Spleen (tissue), 11 donors: ENCODE measurements around the gene DONSON. TPM values are rescaled to one million over a fixed set of nuclear protein-coding genes. Genes with fewer than 3 reads are reported as not detected.
A peak's percentile ranks its signal among the peaks of the same experiment; 100 is the strongest.

ENCODE experiments used
- DNase-seq: peaks from one replicate; pipeline ENCODE4 v3.0.0-alpha.2; 2020
- H3K27ac ChIP-seq, 8 donors: fragments of 200-600 bp; sonication (generic) in 7 of 8; 1 replicate in 4 of 8; 2 replicates in 4 of 8; pipeline versions ENCODE4 v1.5.0 to v1.8.0; 2016 to 2021; ENCODE audit warnings: inconsistent platforms in 4 of 8, mild to moderate bottlenecking in 4 of 8, moderate library complexity in 1 of 8
- H3K27me3 ChIP-seq, 7 donors: fragments of 200-600 bp; sonication (generic) in 6 of 7; replicated peaks in 1 of 7; 1 replicate in 4 of 7; 2 replicates in 3 of 7; pipeline versions ENCODE4 v1.5.0 to v1.8.0; 2016 to 2021; ENCODE audit warnings: inconsistent platforms in 3 of 7, mild to moderate bottlenecking in 1 of 7
- H3K36me3 ChIP-seq, 6 donors: fragments of 200-600 bp; sonication (generic) in 5 of 6; 1 replicate in 4 of 6; 2 replicates in 2 of 6; pipeline versions ENCODE4 v1.5.0 to v1.8.0; 2016 to 2021; ENCODE audit warnings: inconsistent platforms in 2 of 6
- H3K4me1 ChIP-seq, 6 donors: fragments of 200-600 bp; sonication (generic) in 5 of 6; 1 replicate in 3 of 6; 2 replicates in 3 of 6; pipeline versions ENCODE4 v1.5.0 to v1.8.0; 2016 to 2021; ENCODE audit warnings: inconsistent platforms in 3 of 6
- H3K4me3 ChIP-seq, 8 donors: fragments of 200-600 bp; sonication (generic) in 7 of 8; 1 replicate in 4 of 8; 2 replicates in 4 of 8; pipeline versions ENCODE4 v1.5.0 to v1.8.0; 2016 to 2021; ENCODE audit warnings: inconsistent platforms in 4 of 8, mild to moderate bottlenecking in 4 of 8, moderate library complexity in 2 of 8
- H3K9me3 ChIP-seq, 8 donors: fragments of 200-600 bp; sonication (generic) in 7 of 8; 1 replicate in 4 of 8; 2 replicates in 4 of 8; pipeline versions ENCODE4 v1.5.0 to v1.8.0; 2016 to 2021; ENCODE audit warnings: inconsistent platforms in 4 of 8
- CTCF ChIP-seq, 11 experiments: fragments of 200-600 bp in 7 of 11; fragments of 450-650 bp in 4 of 11; sonication (generic) in 4 of 11; IDR thresholded peaks in 8 of 11; conservative IDR thresholded peaks in 3 of 11; 1 replicate in 7 of 11; 2 replicates in 4 of 11; pipeline versions ENCODE4 v1.4.0 to v1.8.0; 2016 to 2021; ENCODE audit warnings: antibody characterized with exemption in 11 of 11, inconsistent platforms in 4 of 11, mild to moderate bottlenecking in 1 of 11
- POLR2A ChIP-seq, 3 donors: fragments of 450-650 bp; IDR thresholded peaks; one replicate each; pipeline ENCODE4 v1.5.1; 2017; ENCODE audit warnings: antibody characterized with exemption in 3 of 3, mild to moderate bottlenecking in 1 of 3
- POLR2AphosphoS5 ChIP-seq, 3 donors: sonication (generic); formaldehyde crosslinking; IDR thresholded peaks; one replicate each; pipeline ENCODE4 v1.5.1; 2017; ENCODE audit warnings: antibody characterized with exemption in 3 of 3
- WGBS, 5 donors: extraction: QIAGEN DNeasy Blood & Tissue Kit in 3 of 5; methylation state at CpG; one replicate each; pipeline versions ENCODE4 v1.1.5 to v1.1.7; 2013 to 2018; 5-methylcytosine and 5-hydroxymethylcytosine counted together
- intact Hi-C: fragments of 100-400 bp; cut with DNase I; formaldehyde crosslinking; loops from one replicate; pipeline ENCODE4 v1.15.0; 2023; ENCODE audit warnings: low total_unique reads
- polyA plus RNA-seq, 3 donors: library from polyadenylated mRNA; stranded (reverse); fragments of 200-250 nt; gene quantifications; one replicate each; pipeline ENCODE4 v1.2.1, GENCODE V29; 2013
- total RNA-seq, 7 donors: library from RNA; depleted of rRNA in 3 of 7; stranded (reverse); fragments of >200 nt in 3 of 7; fragmentation: NEBNext Ultra II Directional in 4 of 7; extraction: Animal tissue kit (Norgen Biotek cat#: 25700) in 4 of 7; gene quantifications; one replicate each; pipeline versions ENCODE4 v1.1.0 to v1.2.1, GENCODE V29; 2016 to 2021
- donor health status: healthy with polysubstance abuse.
- donor health status: DM: no; HTN: no; CAD: no; lungs with moderate emphysema.
- donor health status: DM: no; HTN: no; CAD: no.
- donor health status: Bipolar disorder and iron deficiency.
- donor health status: healthy.
- donor health status: DM: no; HTN: no; CAD: no.
- donor health status: DM: yes; HTN: yes; CAD: no.

DONSON gene
- total and polyA plus RNA-seq, 10 donors, result 5.8 to 13.5 (median 7.3) TPM

DNA sequence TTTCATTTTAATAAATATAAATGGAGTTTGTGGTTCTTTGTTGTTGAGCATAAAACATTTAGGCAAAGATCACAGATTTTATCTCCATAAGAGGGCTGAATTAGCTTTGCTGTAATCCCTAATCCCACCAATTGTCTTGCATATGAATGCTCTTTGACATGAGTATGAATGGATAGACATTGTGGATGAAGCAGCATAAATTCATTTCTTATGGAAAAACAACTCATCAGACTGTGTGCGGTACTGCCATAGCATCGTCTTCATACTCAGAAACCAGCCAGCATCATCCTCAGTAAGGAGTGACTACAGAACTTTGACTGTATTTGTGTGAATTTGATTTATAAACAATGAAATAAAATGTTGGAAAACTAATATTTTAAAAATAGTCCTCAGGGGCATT is 26.1 kb downstream of the DONSON start:
- Histone ChIP-seq H3K4me3 (no peak overlapping the region), H3K36me3 (peaks cover 2 to 97% (median 78%) of the 10 kb centered on the region in 6 donors), H3K9me3 (no peaks in the 10 kb centered on the region), H3K4me1 (peaks cover 0 to 60% (median 19%) of the 10 kb centered on the region in 6 donors), H3K27ac (no peak overlapping the region), H3K27me3 (no peaks in the 10 kb centered on the region)
- intact Hi-C loops, result no loop called here
- DNase-seq, result no peak
- no peak for TF ChIP-seq POLR2AphosphoS5 (IDR thresholded peaks at IDR 0.05)
- TF ChIP-seq POLR2A (IDR thresholded peaks at IDR 0.05), result no peak
- no peak for TF ChIP-seq CTCF (IDR thresholded peaks at IDR 0.05 in 8 of 11, conservative IDR thresholded peaks at IDR 0.05 in 3 of 11)
- WGBS, 5 donors, result 95 to 100% (median 95%) methylated on average over 2 of the region's 2 CpGs

DNA sequence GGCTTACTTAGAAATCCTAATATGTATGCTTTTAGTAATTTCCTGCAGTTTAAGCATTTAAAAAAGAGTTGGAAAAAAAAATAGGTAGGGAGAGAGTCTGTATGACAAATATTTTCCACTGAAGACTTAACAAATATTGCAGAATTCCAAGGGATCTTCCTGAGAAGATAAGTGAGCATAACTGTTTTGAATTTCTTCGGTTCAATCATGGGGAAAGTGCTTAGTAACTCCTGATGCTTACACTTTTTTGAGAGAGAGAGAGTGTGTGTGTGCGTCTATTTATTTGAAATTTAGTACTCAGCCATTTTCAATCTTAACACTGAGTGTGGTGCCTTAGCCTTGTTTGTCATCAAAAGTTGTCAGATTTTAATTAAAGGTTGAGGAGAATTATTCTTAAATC is 27.1 kb downstream of the DONSON start:
- Histone ChIP-seq H3K9me3 (no peaks in the 10 kb centered on the region), H3K27ac (no peak overlapping the region), H3K4me1 (peaks cover 0 to 68% (median 21%) of the 10 kb centered on the region in 6 donors), H3K4me3 (no peak overlapping the region), H3K27me3 (no peaks in the 10 kb centered on the region), H3K36me3 (peaks cover 5 to 98% (median 79%) of the 10 kb centered on the region in 6 donors)
- intact Hi-C loops, result no loop called here
- 80 to 93% (median 91%) methylated on average over 2 of the region's 2 CpGs for WGBS, 5 donors
- TF ChIP-seq CTCF (IDR thresholded peaks at IDR 0.05 in 8 of 11, conservative IDR thresholded peaks at IDR 0.05 in 3 of 11), result no peak
- TF ChIP-seq POLR2A (IDR thresholded peaks at IDR 0.05), result no peak
- no peak for TF ChIP-seq POLR2AphosphoS5 (IDR thresholded peaks at IDR 0.05)
- no peak for DNase-seq

DNA sequence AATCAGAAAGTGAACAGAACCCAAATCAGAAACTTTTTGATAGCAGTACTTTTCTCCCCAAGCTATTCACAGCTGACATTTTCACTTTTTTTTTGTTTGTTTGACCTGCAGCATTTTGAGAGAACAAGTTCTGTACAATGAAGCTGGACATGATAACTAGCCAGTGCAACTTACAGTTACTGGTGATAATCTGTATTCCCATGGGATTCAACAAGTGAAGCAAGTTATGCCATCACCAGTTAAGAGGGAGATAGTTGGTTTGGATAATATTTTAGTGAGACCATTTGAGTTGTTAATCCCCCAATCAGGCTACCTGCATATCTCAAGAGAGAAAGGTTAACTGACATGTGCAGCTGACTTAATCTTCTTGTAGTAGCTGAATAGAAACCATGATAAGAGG is 27.5 kb downstream of the DONSON start:
- peaks cover 3 to 72% (median 25%) of the 10 kb centered on the region in 6 donors for H3K4me1 ChIP-seq
- no peak overlapping the region for H3K4me3 ChIP-seq
- TF ChIP-seq CTCF (IDR thresholded peaks at IDR 0.05 in 8 of 11, conservative IDR thresholded peaks at IDR 0.05 in 3 of 11) (no peak), POLR2AphosphoS5 (IDR thresholded peaks at IDR 0.05) (no peak), POLR2A (IDR thresholded peaks at IDR 0.05) (no peak)
- no peaks in the 10 kb centered on the region for H3K27me3 ChIP-seq
- intact Hi-C loops, result no loop called here
- no peak for DNase-seq
- peak overlapping the region in 1 of 8 donors; percentile 4 for H3K27ac ChIP-seq
- no peaks in the 10 kb centered on the region for H3K9me3 ChIP-seq
- H3K36me3 ChIP-seq, result peaks cover 5 to 100% (median 83%) of the 10 kb centered on the region in 6 donors

DNA sequence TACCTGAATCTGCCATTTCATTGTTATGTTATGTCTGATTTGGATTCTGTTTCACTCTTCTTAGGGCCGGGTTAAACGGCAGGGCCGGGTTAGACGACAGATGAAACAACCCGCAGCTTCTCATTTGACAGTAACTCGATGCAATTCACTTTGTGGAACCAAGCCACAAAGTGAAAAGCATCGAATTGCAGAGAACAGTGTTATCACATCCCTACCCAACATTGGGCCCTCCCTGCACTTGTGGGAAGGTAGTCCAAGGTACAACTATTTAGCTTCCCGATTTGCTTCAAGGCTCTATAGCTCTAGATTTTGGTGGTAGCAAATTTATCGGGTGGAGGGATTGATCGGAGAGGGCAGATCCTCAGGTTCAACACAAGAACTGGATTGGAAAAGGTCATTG is 28.7 kb downstream of the DONSON start:
- WGBS, 5 donors, result 93 to 96% (median 94%) methylated on average over 10 of the region's 10 CpGs
- Histone ChIP-seq H3K4me3 (no peak overlapping the region), H3K4me1 (peaks cover 9 to 71% (median 34%) of the 10 kb centered on the region in 6 donors), H3K9me3 (no peaks in the 10 kb centered on the region), H3K27ac (no peak overlapping the region), H3K36me3 (peaks cover 5 to 100% (median 83%) of the 10 kb centered on the region in 6 donors), H3K27me3 (no peaks in the 10 kb centered on the region)
- DNase-seq, result no peak
- TF ChIP-seq CTCF (IDR thresholded peaks at IDR 0.05 in 8 of 11, conservative IDR thresholded peaks at IDR 0.05 in 3 of 11) (no peak), POLR2AphosphoS5 (IDR thresholded peaks at IDR 0.05) (peak in 1 of 3 donors; percentile 28), POLR2A (IDR thresholded peaks at IDR 0.05) (no peak)
- intact Hi-C loops, result no loop called here
